H1 (cell line): ENCODE measurements around the gene ANAPC10. TPM values are rescaled to one million over a fixed set of nuclear protein-coding genes. Genes with fewer than 3 reads are reported as not detected.

Experiments used
- TAF7 ChIP-seq: optimal IDR thresholded peaks from 2 replicates; pipeline ENCODE3; 2011; ENCODE audit warnings: low read depth, mild to moderate bottlenecking, inconsistent platforms, low read length, moderate library complexity, borderline replicate concordance
- polyA plus RNA-seq, 7 experiments: library from polyadenylated mRNA; depleted of rRNA in 3 of 7; stranded (reverse) in 5 of 7; unstranded in 2 of 7; fragments of >200 nt in 5 of 7; fragments of 200-250 nt in 2 of 7; gene quantifications; 1 replicate in 5 of 7; 2 replicates in 1 of 7; 4 replicates in 1 of 7; pipeline versions ENCODE4 v1.2.1 to v1.2.3, GENCODE V29; 2011 to 2013; ENCODE audit warnings: missing spikeins in 2 of 7, mixed read lengths in 2 of 7
- total RNA-seq: library from RNA; stranded (reverse); fragmentation: NEBNext Ultra II Directional; extraction: Animal tissue kit (Norgen Biotek cat#: 25700); gene quantifications from 2 replicates; pipeline ENCODE4 v1.2.1, GENCODE V29; 2021

ANAPC10 gene
- total and polyA plus RNA-seq, 2 of the 8 experiments (the other 6 are each of a cell fraction or from before 2014, with no cell fraction given): 17.6 to 23.3 TPM

- TF ChIP-seq TAF7: no peak
These were observed 49.2 kb downstream of the ANAPC10 start (continued) for GRCh38 chr4:145048817-145049216.
